HUES6 (cell line): Measurements from ENCODE around the gene KCNAB2.

Source experiments
- H3K27ac ChIP-seq: 2 replicates; pipeline ENCODE4 v1.7.0; 2013; ENCODE audit warnings: low read depth, mild to moderate bottlenecking, low read length, inconsistent platforms
- H3K27me3 ChIP-seq: 2 replicates; pipeline ENCODE4 v1.6.1; 2013; ENCODE audit warnings: low read length; ENCODE audit not compliant: control insufficient read depth, insufficient read depth
- H3K36me3 ChIP-seq: 2 replicates; pipeline ENCODE4 v1.6.1; 2013; ENCODE audit warnings: low read length; ENCODE audit not compliant: control insufficient read depth, insufficient read depth
- H3K4me1 ChIP-seq: 2 replicates; pipeline ENCODE4 v1.6.1; 2013; ENCODE audit warnings: low read length; ENCODE audit not compliant: control insufficient read depth, insufficient read depth
- H3K4me3 ChIP-seq: 2 replicates; pipeline ENCODE4 v1.5.1; 2013; ENCODE audit warnings: low read depth, low read length
- H3K9ac ChIP-seq: one replicate; pipeline ENCODE4 v1.6.1; 2013; ENCODE audit warnings: mild to moderate bottlenecking, low read length
- H3K9me3 ChIP-seq: 2 replicates; pipeline ENCODE4 v1.6.1; 2013; ENCODE audit warnings: low read depth, low read length; ENCODE audit not compliant: control insufficient read depth, insufficient read depth

Gene KCNAB2

DNA sequence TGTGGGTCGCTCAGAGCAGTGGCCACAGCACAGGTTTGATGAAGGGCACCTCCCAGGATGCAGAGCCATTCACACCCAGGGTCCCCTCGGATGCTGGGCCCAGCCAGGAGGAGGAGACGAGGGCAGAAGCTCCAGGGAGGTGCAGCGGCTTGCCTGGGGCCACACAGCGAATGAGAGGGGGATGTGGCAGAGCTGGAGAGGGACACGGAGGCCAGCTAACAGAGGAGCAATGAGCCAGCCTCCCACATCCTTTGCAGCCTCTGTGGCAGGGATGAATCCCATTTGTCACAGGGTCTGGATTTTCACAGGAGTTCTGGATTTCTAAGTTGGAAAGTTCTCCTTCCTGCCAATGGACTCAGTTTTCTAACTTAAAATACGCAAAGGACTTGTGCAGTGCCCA is 98.5 kb downstream of the KCNAB2 start:
- H3K27me3 ChIP-seq = peaks cover 34% of the 10 kb centered on the region
- H3K27ac ChIP-seq = no peak overlapping the region
- H3K9me3 ChIP-seq = no peaks in the 10 kb centered on the region
- H3K9ac ChIP-seq = no peak overlapping the region
- H3K4me1 ChIP-seq = peaks cover 6% of the 10 kb centered on the region; the same call in 1 of the 2 replicates
- H3K4me3 ChIP-seq = no peak overlapping the region
- no peaks in the 10 kb centered on the region for H3K36me3 ChIP-seq

DNA sequence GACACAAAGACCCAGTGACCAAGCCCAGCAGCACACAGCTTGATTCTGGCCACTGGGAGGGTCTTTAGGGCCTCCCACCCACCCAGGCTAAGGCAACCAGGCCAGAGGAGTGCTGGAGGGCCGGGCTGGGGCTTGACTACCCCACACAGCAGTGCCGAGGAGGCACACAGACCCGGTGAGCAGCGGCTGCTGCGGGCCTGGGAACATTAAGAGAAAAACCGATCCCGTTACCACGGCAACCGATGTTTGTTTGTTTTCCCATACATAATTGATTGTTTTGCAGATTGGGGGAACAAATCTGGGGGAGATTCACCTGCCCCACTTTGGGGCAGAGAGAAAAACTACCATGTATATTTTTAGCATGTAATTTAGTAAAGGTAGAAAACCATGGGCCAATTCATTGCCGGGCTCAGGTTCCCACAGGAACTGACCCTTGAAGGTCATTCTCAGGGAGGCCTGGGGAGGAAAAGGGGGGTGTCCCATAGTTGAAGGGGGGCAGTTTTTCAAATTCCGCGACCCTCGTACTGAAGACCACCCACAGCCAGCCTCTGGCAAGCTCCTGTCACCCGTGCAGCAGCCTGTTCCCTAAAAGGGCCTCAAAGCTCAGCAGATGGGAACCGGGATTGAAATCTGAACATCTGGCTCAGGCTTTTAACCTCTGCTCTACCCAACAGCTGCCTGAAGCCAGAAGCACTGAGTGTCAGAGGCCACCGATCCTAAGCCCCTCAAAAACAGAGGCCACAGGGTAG is 99.1 kb downstream of the KCNAB2 start:
- H3K36me3 ChIP-seq = no peaks in the 10 kb centered on the region
- no peak overlapping the region for H3K4me3 ChIP-seq
- H3K9ac ChIP-seq = no peak overlapping the region
- peaks cover 6% of the 10 kb centered on the region; the same call in 1 of the 2 replicates for H3K4me1 ChIP-seq
- peaks cover 41% of the 10 kb centered on the region for H3K27me3 ChIP-seq
- no peak overlapping the region for H3K27ac ChIP-seq
- H3K9me3 ChIP-seq = peaks cover 3% of the 10 kb centered on the region; the same call in 1 of the 2 replicates

DNA sequence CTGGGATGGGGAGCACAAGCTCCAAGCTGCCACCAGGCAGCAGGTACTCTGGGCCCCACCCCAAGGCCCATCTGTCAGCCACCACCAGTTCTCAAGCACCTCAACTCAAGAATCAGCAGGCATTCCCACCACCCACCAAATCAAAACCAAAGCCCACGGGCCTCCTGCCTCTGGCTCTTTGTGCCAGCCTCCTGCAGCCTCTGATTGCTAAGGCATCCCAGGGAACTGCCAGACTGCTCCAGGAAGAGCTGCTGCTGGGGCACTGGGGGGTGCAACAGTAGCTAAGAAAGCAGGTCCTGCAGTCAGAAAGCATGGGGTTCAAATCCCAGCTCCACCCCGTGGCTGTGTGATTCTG is 99.7 kb downstream of the KCNAB2 start:
- H3K9ac ChIP-seq = no peak overlapping the region
- no peak overlapping the region for H3K4me3 ChIP-seq
- peaks cover 46% of the 10 kb centered on the region for H3K27me3 ChIP-seq
- peaks cover 3% of the 10 kb centered on the region; the same call in 1 of the 2 replicates for H3K9me3 ChIP-seq
- peaks cover 6% of the 10 kb centered on the region; the same call in 1 of the 2 replicates for H3K4me1 ChIP-seq
- no peak overlapping the region for H3K27ac ChIP-seq
- H3K36me3 ChIP-seq = no peaks in the 10 kb centered on the region

DNA sequence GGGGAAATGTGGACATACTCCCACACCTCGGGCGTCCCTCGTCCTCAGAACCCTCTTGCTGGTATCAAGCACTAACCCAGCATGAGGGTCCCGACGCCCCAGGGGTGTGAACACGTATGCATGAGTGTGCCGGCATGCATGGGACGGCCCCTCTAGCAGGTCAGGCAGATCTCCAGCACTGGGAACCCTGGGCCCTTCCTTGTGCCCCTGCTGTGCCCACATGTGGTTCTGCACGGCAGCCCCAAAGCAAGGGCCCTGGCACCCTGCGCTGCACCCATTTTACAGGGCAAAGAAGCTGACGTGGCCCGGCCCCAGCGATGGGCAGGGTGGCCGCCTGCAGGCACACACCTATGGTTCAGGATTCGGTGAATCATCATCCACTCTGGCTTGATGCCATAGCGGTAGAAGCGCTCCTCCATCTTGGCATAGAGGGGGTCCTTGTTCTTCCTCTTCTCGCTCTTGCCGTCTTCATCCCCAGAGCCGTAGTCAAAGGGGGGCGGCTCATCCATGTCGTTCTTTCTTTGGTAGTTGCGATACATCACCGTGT is 100.2 kb downstream of the KCNAB2 start:
- Histone ChIP-seq H3K27ac (no peak overlapping the region), H3K27me3 (peaks cover 49% of the 10 kb centered on the region), H3K36me3 (no peaks in the 10 kb centered on the region), H3K9ac (no peak overlapping the region), H3K4me3 (no peak overlapping the region), H3K9me3 (peaks cover 3% of the 10 kb centered on the region; the same call in 1 of the 2 replicates), H3K4me1 (peaks cover 6% of the 10 kb centered on the region; the same call in 1 of the 2 replicates)

DNA sequence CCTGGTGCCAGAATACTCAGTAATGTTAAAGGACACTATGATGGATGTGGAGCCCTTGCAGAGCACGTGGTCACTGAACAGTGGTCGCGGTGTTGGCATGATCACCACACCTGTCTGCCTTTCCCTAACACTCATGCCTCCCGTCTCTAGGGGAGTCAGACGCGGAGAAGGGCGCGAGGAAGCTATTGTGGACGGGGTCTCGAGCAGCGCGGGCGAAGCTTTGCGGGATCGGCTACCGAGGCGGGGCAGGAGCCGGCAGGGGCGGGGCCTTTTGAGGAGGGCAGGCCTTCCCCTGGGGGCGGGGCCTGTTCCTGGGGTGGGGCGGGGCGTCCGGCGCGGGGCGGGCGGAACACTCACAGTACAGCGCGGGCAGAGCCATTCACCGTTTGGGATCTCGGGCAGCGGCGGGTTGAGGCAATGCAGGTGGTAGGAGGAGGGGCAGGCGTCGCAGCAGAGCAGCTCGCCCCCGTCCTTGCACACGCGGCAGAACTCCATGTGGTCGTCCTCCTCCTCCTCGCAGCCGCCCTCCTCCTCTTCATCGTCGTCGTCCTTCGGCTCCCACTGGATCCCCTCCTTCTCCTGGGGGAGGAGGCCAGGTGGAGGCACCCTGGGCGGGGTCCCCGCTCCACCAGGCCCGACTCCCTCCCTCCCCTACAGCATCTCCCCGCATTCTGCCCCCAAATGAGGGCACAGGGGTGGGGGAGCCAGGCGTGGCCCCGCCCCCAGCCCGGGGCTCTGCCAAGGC is 103.0 kb downstream of the KCNAB2 start:
- Histone ChIP-seq H3K27ac (no peak overlapping the region), H3K9ac (no peak overlapping the region), H3K36me3 (no peaks in the 10 kb centered on the region), H3K4me3 (peak overlapping the region; percentile 42), H3K9me3 (peaks cover 3% of the 10 kb centered on the region; the same call in 1 of the 2 replicates), H3K4me1 (peaks cover 6% of the 10 kb centered on the region; the same call in 1 of the 2 replicates), H3K27me3 (peaks cover 49% of the 10 kb centered on the region)

DNA sequence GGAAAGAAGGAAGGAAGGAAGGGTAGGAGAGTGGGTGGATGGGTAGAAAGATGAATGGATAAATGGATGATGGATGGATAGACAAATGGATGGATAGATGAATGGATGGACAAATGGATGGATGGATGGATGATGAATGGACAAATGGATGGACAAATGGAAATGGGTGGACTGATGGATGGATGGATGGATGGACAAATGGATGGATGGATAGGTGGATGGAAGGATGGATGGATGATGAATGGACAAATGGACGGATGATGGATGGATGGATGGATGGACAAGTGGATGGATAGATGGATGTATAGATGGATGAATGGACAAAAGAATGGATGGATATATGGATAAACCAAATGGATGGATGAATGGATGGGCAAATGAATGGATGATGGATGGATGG is 103.9 kb downstream of the KCNAB2 start:
- H3K9ac ChIP-seq = no peak overlapping the region
- peaks cover 49% of the 10 kb centered on the region for H3K27me3 ChIP-seq
- H3K4me1 ChIP-seq = 0 out of 2 replicates have a peak, but pooled peaks cover 3% of the 10 kb centered on the region
- H3K27ac ChIP-seq = no peak overlapping the region
- H3K4me3 ChIP-seq = no peak overlapping the region
- H3K36me3 ChIP-seq = no peaks in the 10 kb centered on the region
- H3K9me3 ChIP-seq = peaks cover 3% of the 10 kb centered on the region; the same call in 1 of the 2 replicates

DNA sequence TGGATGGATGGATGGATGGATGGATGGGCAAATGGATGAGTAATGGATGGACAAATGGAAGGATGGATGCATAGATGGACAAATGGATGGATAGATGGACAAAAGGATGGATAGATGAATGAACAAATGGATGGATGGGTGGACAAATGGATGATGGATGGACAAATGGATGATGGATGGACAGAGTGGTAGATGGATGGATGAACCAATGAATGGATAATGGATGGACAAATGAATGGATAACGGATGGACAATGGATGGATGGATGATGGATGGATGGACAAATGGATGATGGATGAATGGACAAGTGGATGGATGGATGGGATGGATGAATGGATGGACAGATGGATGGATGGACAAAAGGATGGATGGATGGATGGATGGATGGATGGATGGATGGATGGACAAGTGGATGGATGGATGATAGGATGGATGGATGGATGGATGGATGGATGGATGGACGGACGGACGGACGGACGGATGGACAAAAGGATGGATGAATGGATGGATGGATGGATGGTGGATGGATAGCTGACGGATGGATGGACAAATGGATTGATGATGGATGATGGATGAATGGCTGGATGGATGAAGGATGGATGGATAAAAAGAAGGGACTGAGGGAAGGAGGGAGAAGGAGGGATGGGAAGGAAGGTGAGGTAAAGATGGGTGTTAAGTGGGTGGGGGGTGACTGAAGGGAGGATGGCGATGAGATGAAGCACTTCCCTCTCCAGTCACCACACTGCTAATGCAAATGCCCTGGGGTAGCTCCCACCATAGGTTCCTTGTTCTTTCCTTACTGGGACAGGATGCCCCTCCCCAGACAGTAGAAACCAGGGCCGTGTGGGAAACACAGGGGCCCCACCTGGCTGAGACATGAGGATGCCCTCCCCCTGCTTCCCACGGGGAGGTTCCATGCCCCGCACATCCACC is 104.6 kb downstream of the KCNAB2 start:
- no peak overlapping the region for H3K27ac ChIP-seq
- H3K36me3 ChIP-seq = no peaks in the 10 kb centered on the region
- peaks cover 3% of the 10 kb centered on the region; the same call in 1 of the 2 replicates for H3K9me3 ChIP-seq
- H3K27me3 ChIP-seq = peaks cover 49% of the 10 kb centered on the region
- no peak overlapping the region for H3K4me3 ChIP-seq
- H3K4me1 ChIP-seq = 0 out of 2 replicates have a peak, but pooled peaks cover 3% of the 10 kb centered on the region
- no peak overlapping the region for H3K9ac ChIP-seq
